ENCODE data around the gene AUTS2. TPM values are rescaled to one million over a fixed set of nuclear protein-coding genes. Genes with fewer than 3 reads are reported as not detected.

Gene AUTS2
- total RNA-seq, 1 donor from 2014 or later, result 125 TPM

DNA sequence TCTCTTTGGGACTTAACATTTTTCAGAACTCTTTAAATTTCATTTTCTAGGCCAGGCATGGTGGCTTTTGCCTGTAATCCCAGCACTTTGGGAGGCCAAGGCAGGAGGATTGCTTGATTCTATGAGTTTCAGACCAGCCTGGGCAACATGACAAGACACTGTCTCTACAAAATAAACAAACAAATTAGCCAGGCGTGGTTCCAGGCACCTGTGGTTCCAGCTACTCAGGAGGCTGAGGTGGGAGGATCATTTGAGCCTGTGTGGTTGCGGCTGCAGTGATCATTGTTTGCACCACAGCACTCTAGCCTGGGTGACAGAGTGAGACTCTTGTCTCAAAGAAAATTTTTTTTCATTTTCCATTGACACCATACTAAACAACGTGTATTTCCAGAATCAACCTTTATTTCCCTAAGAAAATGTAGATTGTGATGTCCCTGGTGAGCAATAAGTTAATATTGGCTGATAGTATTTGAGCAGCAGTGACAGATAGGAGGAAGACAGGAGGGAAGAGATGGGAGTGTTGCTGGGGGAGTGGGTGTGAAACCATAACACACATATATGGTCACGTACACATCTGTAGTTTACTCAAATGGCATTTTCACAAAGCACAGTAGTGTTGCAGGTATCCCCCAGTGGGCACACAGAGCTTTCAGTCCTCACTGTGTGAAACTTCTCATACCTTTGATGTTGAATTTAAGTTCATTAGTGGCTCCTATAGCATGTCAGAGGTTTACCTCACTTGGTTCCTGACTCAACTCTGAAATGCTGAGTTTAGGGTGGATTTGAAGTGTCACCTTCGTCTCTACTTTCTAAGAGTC, 205.6 kb downstream of the AUTS2 start:
- Mint-ChIP-seq H3K9me3 (ENCODE audit: low read depth) (peaks cover 2% of the 10 kb centered on the region), H3K27ac (no peak overlapping the region), H3K4me1 (ENCODE audit: low read depth) (peaks cover 55% of the 10 kb centered on the region), H3K4me3 (ENCODE audit: low read depth) (no peak overlapping the region), H3K27me3 (no peaks in the 10 kb centered on the region), H3K36me3 (ENCODE audit: insufficient read depth) (peaks cover 2% of the 10 kb centered on the region)
- TF ChIP-seq, protein P1, sequence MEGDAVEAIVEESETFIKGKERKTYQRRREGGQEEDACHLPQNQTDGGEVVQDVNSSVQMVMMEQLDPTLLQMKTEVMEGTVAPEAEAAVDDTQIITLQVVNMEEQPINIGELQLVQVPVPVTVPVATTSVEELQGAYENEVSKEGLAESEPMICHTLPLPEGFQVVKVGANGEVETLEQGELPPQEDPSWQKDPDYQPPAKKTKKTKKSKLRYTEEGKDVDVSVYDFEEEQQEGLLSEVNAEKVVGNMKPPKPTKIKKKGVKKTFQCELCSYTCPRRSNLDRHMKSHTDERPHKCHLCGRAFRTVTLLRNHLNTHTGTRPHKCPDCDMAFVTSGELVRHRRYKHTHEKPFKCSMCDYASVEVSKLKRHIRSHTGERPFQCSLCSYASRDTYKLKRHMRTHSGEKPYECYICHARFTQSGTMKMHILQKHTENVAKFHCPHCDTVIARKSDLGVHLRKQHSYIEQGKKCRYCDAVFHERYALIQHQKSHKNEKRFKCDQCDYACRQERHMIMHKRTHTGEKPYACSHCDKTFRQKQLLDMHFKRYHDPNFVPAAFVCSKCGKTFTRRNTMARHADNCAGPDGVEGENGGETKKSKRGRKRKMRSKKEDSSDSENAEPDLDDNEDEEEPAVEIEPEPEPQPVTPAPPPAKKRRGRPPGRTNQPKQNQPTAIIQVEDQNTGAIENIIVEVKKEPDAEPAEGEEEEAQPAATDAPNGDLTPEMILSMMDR (IDR thresholded peaks at IDR 0.05; ENCODE audit: unreplicated experiment), result no peak
- DNase-seq (ENCODE audit: low spot score, unreplicated experiment), result no peak

DNA sequence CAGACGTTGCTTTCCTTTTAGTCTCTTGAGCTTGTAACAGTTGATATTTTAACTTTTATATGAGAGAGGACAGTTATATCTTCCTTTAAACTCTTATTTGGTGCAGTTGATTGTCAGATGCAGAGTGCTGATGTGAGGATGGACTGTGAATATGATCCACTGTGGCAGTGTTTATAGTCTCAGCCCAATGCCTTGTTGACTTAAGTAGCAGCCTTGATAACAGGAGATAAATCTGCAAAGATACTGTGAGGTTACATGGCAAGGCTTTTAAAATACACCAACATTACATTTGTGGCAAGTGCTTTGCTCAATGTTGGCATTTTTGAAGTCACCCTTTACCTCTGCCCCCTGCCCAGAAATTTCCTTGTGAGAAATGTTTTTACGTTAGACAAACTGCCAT, 206.7 kb downstream of the AUTS2 start:
- H3K9me3 Mint-ChIP-seq (ENCODE audit: low read depth), result peaks cover 2% of the 10 kb centered on the region
- H3K36me3 Mint-ChIP-seq (ENCODE audit: insufficient read depth), result peaks cover 2% of the 10 kb centered on the region
- no peak overlapping the region for H3K4me3 Mint-ChIP-seq (ENCODE audit: low read depth)
- H3K27ac Mint-ChIP-seq, result no peak overlapping the region
- peaks cover 57% of the 10 kb centered on the region for H3K4me1 Mint-ChIP-seq (ENCODE audit: low read depth)
- H3K27me3 Mint-ChIP-seq, result no peaks in the 10 kb centered on the region
- TF ChIP-seq, protein P1 (IDR thresholded peaks at IDR 0.05; ENCODE audit: unreplicated experiment), result no peak
- DNase-seq (ENCODE audit: low spot score, unreplicated experiment), result no peak

DNA sequence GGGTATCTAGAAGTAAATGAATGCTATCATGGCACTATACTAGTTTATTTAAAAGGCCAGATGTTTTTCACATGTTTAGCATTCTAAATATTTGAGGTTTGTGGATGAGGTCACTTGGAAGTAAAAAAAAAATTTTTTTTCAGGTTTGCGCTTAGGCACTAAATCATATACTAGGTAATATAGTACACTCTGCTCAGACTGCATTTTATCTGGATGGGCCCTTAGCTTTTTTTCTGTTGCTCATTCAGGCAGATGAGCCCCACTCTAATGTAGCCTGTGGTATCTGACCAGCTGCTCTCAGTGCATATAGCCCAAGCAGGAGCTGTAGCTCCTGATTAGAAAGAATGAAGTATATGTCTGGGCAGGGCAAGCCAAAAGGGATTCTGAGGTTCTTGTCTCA, 210.1 kb downstream of the AUTS2 start:
- Mint-ChIP-seq H3K27me3 (no peaks in the 10 kb centered on the region), H3K27ac (no peak overlapping the region), H3K36me3 (ENCODE audit: insufficient read depth) (peaks cover 2% of the 10 kb centered on the region), H3K4me3 (ENCODE audit: low read depth) (no peak overlapping the region), H3K4me1 (ENCODE audit: low read depth) (peaks cover 48% of the 10 kb centered on the region), H3K9me3 (ENCODE audit: low read depth) (peaks cover 2% of the 10 kb centered on the region)
- DNase-seq (ENCODE audit: low spot score, unreplicated experiment), result no peak
- TF ChIP-seq, protein P1 (IDR thresholded peaks at IDR 0.05; ENCODE audit: unreplicated experiment), result no peak

DNA sequence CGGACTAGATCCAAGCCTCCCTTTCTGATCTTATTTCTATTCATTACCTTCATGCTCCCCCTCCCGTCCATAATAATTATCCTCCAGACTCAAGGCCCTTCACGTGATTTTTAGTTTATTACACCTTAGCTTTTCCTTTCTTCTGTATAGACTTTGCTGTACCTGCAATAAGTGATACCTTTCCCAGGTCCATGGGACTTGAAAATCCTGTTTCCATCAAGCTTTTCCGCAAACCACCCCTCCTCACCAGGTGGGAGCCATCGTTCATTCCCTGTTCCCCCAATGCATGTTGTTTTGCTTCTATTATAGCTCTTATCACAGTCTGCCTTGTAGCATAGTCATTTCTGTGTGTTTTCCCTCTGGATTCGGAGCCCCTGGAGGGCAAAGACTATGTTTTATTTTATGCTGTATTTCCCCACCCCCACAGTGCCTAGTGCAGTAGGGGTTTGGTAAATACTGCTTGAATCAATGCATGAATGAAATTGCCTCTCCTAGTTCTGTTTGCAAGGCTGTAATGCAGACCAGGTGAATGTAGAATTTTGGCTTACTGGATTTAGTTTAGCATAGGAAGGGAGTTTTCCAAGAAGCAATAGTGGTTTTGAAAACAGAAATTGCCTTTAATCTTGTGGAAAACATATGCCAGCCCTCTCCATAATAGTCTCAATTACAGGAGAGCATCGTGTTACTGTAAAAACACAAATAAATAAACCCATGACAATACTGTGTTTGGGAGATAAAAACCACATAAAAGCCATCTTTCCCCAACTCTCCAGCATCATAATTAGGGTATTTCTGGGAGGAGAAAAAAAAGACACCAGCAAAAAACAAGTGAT, 213.4 kb downstream of the AUTS2 start:
- H3K9me3 Mint-ChIP-seq (ENCODE audit: low read depth), result peaks cover 2% of the 10 kb centered on the region
- no peak for DNase-seq (ENCODE audit: low spot score, unreplicated experiment)
- TF ChIP-seq, protein P1 (IDR thresholded peaks at IDR 0.05; ENCODE audit: unreplicated experiment), result no peak
- H3K4me3 Mint-ChIP-seq (ENCODE audit: low read depth), result no peak overlapping the region
- peaks cover 2% of the 10 kb centered on the region for H3K36me3 Mint-ChIP-seq (ENCODE audit: insufficient read depth)
- H3K27me3 Mint-ChIP-seq, result no peaks in the 10 kb centered on the region
- no peak overlapping the region for H3K27ac Mint-ChIP-seq
- H3K4me1 Mint-ChIP-seq (ENCODE audit: low read depth), result peaks cover 46% of the 10 kb centered on the region

DNA sequence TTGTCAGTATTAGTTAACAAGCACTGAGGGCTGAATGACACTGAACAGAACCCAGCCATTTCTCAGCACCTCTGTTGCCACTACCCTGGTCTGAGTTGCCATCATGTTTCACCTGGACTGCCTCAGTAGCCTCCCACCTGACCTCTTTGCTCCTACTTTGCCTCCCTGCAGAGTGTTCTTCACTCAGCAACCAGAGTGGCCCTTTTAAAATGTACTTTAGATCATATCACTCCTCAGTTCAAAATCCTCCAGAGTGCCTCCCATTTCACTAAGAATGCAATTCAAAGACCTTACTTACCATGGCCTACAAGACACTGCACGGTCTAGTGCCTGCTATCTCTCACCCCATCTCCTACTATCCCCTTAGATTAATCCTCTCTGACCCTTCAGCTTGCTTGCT, 214.5 kb downstream of the AUTS2 start:
- H3K9me3 Mint-ChIP-seq (ENCODE audit: low read depth), result no peaks in the 10 kb centered on the region
- TF ChIP-seq, protein P1 (IDR thresholded peaks at IDR 0.05; ENCODE audit: unreplicated experiment), result no peak
- H3K27ac Mint-ChIP-seq, result no peak overlapping the region
- peaks cover 45% of the 10 kb centered on the region for H3K4me1 Mint-ChIP-seq (ENCODE audit: low read depth)
- DNase-seq (ENCODE audit: low spot score, unreplicated experiment), result no peak
- no peaks in the 10 kb centered on the region for H3K27me3 Mint-ChIP-seq
- H3K4me3 Mint-ChIP-seq (ENCODE audit: low read depth), result no peak overlapping the region
- no peaks in the 10 kb centered on the region for H3K36me3 Mint-ChIP-seq (ENCODE audit: insufficient read depth)
